K562 (cell line): ENCODE data around the gene ARHGAP24. TPM values are rescaled to one million over a fixed set of nuclear protein-coding genes. Genes with fewer than 3 reads are reported as not detected.
"Not testable (repeated sequence)": the region's sequence is repeated elsewhere in the genome, so short reads cannot be mapped to it uniquely, and the experiment has no call there.

ENCODE experiments used
- ATAC-seq: fragments of 200-7000 bp; cut with Tn5 transposase; 3 replicates; pipeline ENCODE4 v1.9.1; 2020; ENCODE audit warnings: moderate library complexity
- BruUV-seq: library from RNA; stranded (reverse); fragments of 400-500 nt; replicated peaks from 2 replicates; lab custom pipeline; 2021; lab: Mats Ljungman, UMichigan
- CTCF ChIA-PET: fragments of 300-600 bp; formaldehyde crosslinking; extraction: SDS; loops from one replicate; lab custom pipeline; 2021; ENCODE audit warnings: low intra/inter-chr PET ratio; lab: Yijun Ruan, JAX
- POLR2A ChIA-PET: fragments of 300-600, 350-650 bp; sonication (Branson Sonifier 250); formaldehyde crosslinking; extraction: SDS; loops from one replicate; lab custom pipeline; 2021; ENCODE audit warnings: antibody characterized with exemption, inconsistent platforms; lab: Yijun Ruan, JAX
- DNase-seq, 4 experiments: peaks; one replicate each; pipeline versions ENCODE4 v3.0.0 to v3.0.0-alpha.2; 2011 to 2018; ENCODE audit warnings: low spot score in 3 of 4, mixed read lengths in 3 of 4; ENCODE audit errors: extremely low read depth in 1 of 4
- FAIRE-seq: peaks from 2 replicates; lab custom pipeline; 2011; peaks lifted over from hg19 to GRCh38; lab: Jason Lieb, UNC
- H2AFZ ChIP-seq: 2 replicates; pipeline ENCODE4 v1.6.0; 2011; ENCODE audit warnings: low read depth, low read length, control low read depth, inconsistent platforms
- H3K27ac ChIP-seq: fragments of 200-600 bp; 3 replicates; pipeline ENCODE4 v1.8.0; 2011; ENCODE audit warnings: low read depth, mild to moderate bottlenecking, control low read depth, inconsistent platforms, low read length, moderate library complexity, mixed read lengths; ENCODE audit errors: extremely low read depth
- H3K27me3 ChIP-seq, 2 experiments: fragments of 300-600 bp in 1 of 2; 2 replicates in 1 of 2; 3 replicates in 1 of 2; pipeline versions ENCODE4 v1.6.0 to v1.8.0; 2011; ENCODE audit warnings: inconsistent platforms in 2 of 2, low read length in 2 of 2, mild to moderate bottlenecking in 1 of 2, mixed read lengths in 1 of 2, moderate library complexity in 1 of 2; ENCODE audit not compliant: control insufficient read depth in 2 of 2, insufficient read depth in 2 of 2
- H3K36me3 ChIP-seq: fragments of 300-600 bp; 3 replicates; pipeline ENCODE4 v1.8.0; 2011; ENCODE audit warnings: mild to moderate bottlenecking, low read length, inconsistent platforms; ENCODE audit not compliant: control insufficient read depth, insufficient read depth
- H3K4me1 ChIP-seq, 2 experiments: fragments of 200-600 bp in 1 of 2; replicated peaks in 1 of 2; 2 replicates in 1 of 2; 3 replicates in 1 of 2; pipeline versions ENCODE4 v1.5.1 to v1.8.0; 2011; ENCODE audit warnings: inconsistent platforms in 2 of 2, low read length in 2 of 2, mild to moderate bottlenecking in 1 of 2, mixed read lengths in 1 of 2, moderate library complexity in 1 of 2; ENCODE audit not compliant: control insufficient read depth in 2 of 2, insufficient read depth in 2 of 2
- H3K4me2 ChIP-seq: 2 replicates; pipeline ENCODE4 v1.6.1; 2011; ENCODE audit warnings: low read length, control low read depth, inconsistent platforms, mixed read lengths; ENCODE audit not compliant: insufficient read depth
- H3K4me3 ChIP-seq: fragments of 200-600 bp; sonication (generic), shearing (Covaris generic); 2 replicates; pipeline ENCODE4 v1.5.1; 2016; ENCODE audit warnings: control low read depth, inconsistent platforms
- H3K79me2 ChIP-seq: fragments of 200-600 bp; 3 replicates; pipeline ENCODE4 v1.8.0; 2011; ENCODE audit warnings: low read length, inconsistent platforms; ENCODE audit not compliant: control insufficient read depth, insufficient read depth
- H3K9ac ChIP-seq, 2 experiments: 2 replicates each; pipeline versions ENCODE4 v1.6.0 to v1.6.1; 2011; ENCODE audit warnings: low read depth in 2 of 2, low read length in 2 of 2, control low read depth in 1 of 2, inconsistent platforms in 1 of 2, mild to moderate bottlenecking in 1 of 2, mixed read lengths in 1 of 2; ENCODE audit not compliant: insufficient read depth in 1 of 2
- H3K9me1 ChIP-seq: one replicate; pipeline ENCODE4 v1.6.0; 2011; ENCODE audit warnings: inconsistent platforms, mild to moderate bottlenecking, low read length, moderate library complexity; ENCODE audit not compliant: control insufficient read depth, insufficient read depth
- H3K9me3 ChIP-seq: replicated peaks from 2 replicates; pipeline ENCODE4 v1.5.1; 2011; ENCODE audit warnings: low read depth, low read length, inconsistent platforms; ENCODE audit not compliant: control insufficient read depth, insufficient read depth
- H4K20me1 ChIP-seq: replicated peaks from 2 replicates; pipeline ENCODE4 v1.6.1; 2011; ENCODE audit warnings: low read length, inconsistent platforms, mixed read lengths; ENCODE audit not compliant: control insufficient read depth, insufficient read depth
- ATF7 ChIP-seq: fragments of 450-650 bp; IDR thresholded peaks from 2 replicates; pipeline ENCODE4 v1.7.1; 2014; ENCODE audit warnings: mild to moderate bottlenecking, moderate library complexity
- BCOR ChIP-seq: fragments of 450-650 bp; IDR thresholded peaks from 2 replicates; pipeline ENCODE4 v1.6.1; 2016
- MAFF ChIP-seq: IDR thresholded peaks from 2 replicates; pipeline ENCODE4 v1.6.1; 2012; ENCODE audit warnings: low read length, improper control_type of control experiment
- MAFK ChIP-seq: IDR thresholded peaks from 2 replicates; pipeline ENCODE4 v1.6.1; 2011; ENCODE audit warnings: low read length, improper control_type of control experiment
- RBM25 ChIP-seq: fragments of 200-400 bp; formaldehyde crosslinking; IDR thresholded peaks from 2 replicates; pipeline ENCODE4 v1.6.1; 2018; ENCODE audit warnings: low read length, low read depth, moderate library complexity; ENCODE audit not compliant: severe bottlenecking
- UBTF ChIP-seq, 2 experiments: IDR thresholded peaks; 2 replicates each; pipeline ENCODE4 v1.6.1; 2012; ENCODE audit warnings: improper control_type of control experiment in 2 of 2, low read depth in 2 of 2, low read length in 2 of 2, borderline replicate concordance in 1 of 2
- ZNF146 ChIP-seq: IDR thresholded peaks from one replicate; pipeline ENCODE4 v1.6.1; 2018; ENCODE audit warnings: missing compliant biosample characterization; ENCODE audit not compliant: unreplicated experiment
- ZNF316 ChIP-seq: fragments of 450-650 bp; IDR thresholded peaks from 2 replicates; pipeline ENCODE4 v1.6.1; 2016
- WGBS: fragments of 100-300 bp; shearing (Covaris generic); methylation state at CpG from one replicate; pipeline ENCODE4 v1.1.6; 2016; ENCODE audit warnings: low coverage, mixed read lengths; ENCODE audit not compliant: insufficient coverage; ENCODE audit errors: missing lambda C conversion rate; 5-methylcytosine and 5-hydroxymethylcytosine counted together
- in situ Hi-C: fragments of 300-500 bp; cut with MboI; formaldehyde crosslinking; loops from 4 replicates; pipeline ENCODE4 v1.15.0; 2018; ENCODE audit warnings: inconsistent platforms, mixed read lengths
- intact Hi-C: fragments of 100-400 bp; cut with micrococcal nuclease; formaldehyde crosslinking; loops from 2 replicates; pipeline ENCODE4 v1.14.2; 2022
- polyA plus RNA-seq, 8 experiments: library from polyadenylated mRNA; depleted of rRNA in 4 of 8; stranded (reverse) in 5 of 8; unstranded in 3 of 8; fragments of >200 nt; fragmentation: Nextera tagmentation in 2 of 8; fragmentation: Illumina TruSeq in 1 of 8; extraction: Ambion mirVana in 2 of 8; extraction: Trizol in 1 of 8; gene quantifications; 2 replicates each; pipeline versions ENCODE4 v1.2.1 to v1.2.3, GENCODE V29; 2011 to 2014; ENCODE audit warnings: inconsistent platforms in 1 of 8, missing spikeins in 1 of 8
- total RNA-seq, 7 experiments: library from RNA; depleted of rRNA in 6 of 7; stranded (reverse); fragments of >200 nt in 6 of 7; fragmentation: Illumina TruSeq in 2 of 7; extraction: Trizol in 2 of 7; gene quantifications; 2 replicates each; pipeline versions ENCODE4 v1.2.1 to v1.2.3, GENCODE V29; 2011 to 2021; ENCODE audit warnings: low replicate concordance in 1 of 7

Gene ARHGAP24
- total and polyA plus RNA-seq, 9 of the 15 experiments (the other 6 are each of a cell fraction or from before 2014, with no cell fraction given) = 8.0 to 22.6 (median 14.0) TPM

GRCh38 chr4:85820101-85820500 is 345.2 kb downstream of the ARHGAP24 start:
- H2AFZ ChIP-seq, H3K9ac ChIP-seq, POLR2A ChIA-PET, intact Hi-C loops, H3K9me3 ChIP-seq, in situ Hi-C loops, H3K27ac ChIP-seq, BruUV-seq, CTCF ChIA-PET, H3K4me1 ChIP-seq, H3K79me2 ChIP-seq, DNase-seq, H3K9me1 ChIP-seq, H3K4me3 ChIP-seq, ATAC-seq, H3K27me3 ChIP-seq, H3K36me3 ChIP-seq, H3K4me2 ChIP-seq, FAIRE-seq, H4K20me1 ChIP-seq: not testable (repeated sequence)
- TF ChIP-seq ZNF146 (CRISPR knock-in tag) = peak; percentile 96
- TF ChIP-seq RBM25 = peak; percentile 76
- TF ChIP-seq BCOR = 0 out of 2 replicates have a peak, but pooled peaks have one; percentile 17

GRCh38 chr4:85821688-85822455 is 346.9 kb downstream of the ARHGAP24 start:
- in situ Hi-C loops (no loop called here), intact Hi-C loops (no loop called here)
- peak; percentile 16; the same call in 1 of the 2 replicates for TF ChIP-seq MAFK
- TF ChIP-seq ATF7 = no peak
- TF ChIP-seq UBTF (IDR thresholded peaks at IDR 0.05; ENCODE audit: borderline replicate concordance in 1 of 2, low read depth in 2 of 2, low read length in 2 of 2) = no peak
- peak; percentile 59; the same call in 1 of the 2 replicates for TF ChIP-seq ZNF316
- TF ChIP-seq MAFF = peak; percentile 32; the same call in 1 of the 2 replicates
- Histone ChIP-seq H3K79me2 (no peaks in the 10 kb centered on the region), H4K20me1 (no peaks in the 10 kb centered on the region), H3K27me3 (no peaks in the 10 kb centered on the region), H3K36me3 (no peaks in the 10 kb centered on the region), H3K27ac (no peak overlapping the region), H3K4me1 (peaks cover 0 to 3% of the 10 kb centered on the region in 2 experiments; a peak in 2 of 5 replicates), H3K4me2 (no peak overlapping the region), H3K4me3 (no peak overlapping the region), H3K9ac (no peak overlapping the region), H3K9me1 (no peaks in the 10 kb centered on the region), H2AFZ (no peak overlapping the region), H3K9me3 (no peaks in the 10 kb centered on the region)
- FAIRE-seq = no peak
- ATAC-seq = no peak
- no TSS peak for BruUV-seq
- ChIA-PET POLR2A (no interaction called here), CTCF (no interaction called here)
- 49% methylated on average over 2 of the region's 2 CpGs for WGBS
- no peak for DNase-seq
